ENCODE measurements around the gene GPC5. TPM values are rescaled to one million over a fixed set of nuclear protein-coding genes. Genes with fewer than 3 reads are reported as not detected.

Gene GPC5
- total and polyA plus RNA-seq, 2 donors (not counting 3 experiments of a cell fraction or from before 2014, with no cell fraction given), result 0.59 to 0.97 TPM

- no peaks in the 10 kb centered on the region for H3K9me1 ChIP-seq (replicated peaks; ENCODE audit: control insufficient read depth, extremely low read depth, insufficient read depth, low read length)
- BruUV-seq (replicated peaks), result no TSS peak
- intact Hi-C loops (cut with micrococcal nuclease) (no loop called here), dilution Hi-C loops (cut with MboI; ENCODE audit: extremely low pct_ligation_motif_present, low sequenced_read_pairs) (no loop called here)
- H3K4me3 ChIP-seq (replicated peaks in 1 of 3; ENCODE audit: insufficient read depth in 1 of 3, low read depth in 1 of 3, low read length in 3 of 3), result no peak overlapping the region
- H4K20me1 ChIP-seq (replicated peaks; ENCODE audit: control insufficient read depth, extremely low read depth, insufficient read depth, low read length), result no peaks in the 10 kb centered on the region
- no peaks in the 10 kb centered on the region for H3K79me2 ChIP-seq (ENCODE audit: control insufficient read depth, insufficient read depth, low read length)
- H3K4me2 ChIP-seq (ENCODE audit: insufficient read depth, low read length), result no peak overlapping the region
- no peaks in the 10 kb centered on the region for H3K4me1 ChIP-seq (ENCODE audit: control insufficient read depth, extremely low read depth, insufficient read depth, low read length)
- no peaks in the 10 kb centered on the region for H3K9me3 ChIP-seq (replicated peaks; ENCODE audit: control insufficient read depth, insufficient read depth, low read length)
- no peak overlapping the region for H3K27ac ChIP-seq (ENCODE audit: insufficient read depth, low read depth, low read length)
- H2AFZ ChIP-seq (ENCODE audit: low read depth, low read length), result no peak overlapping the region
- CTCF ChIA-PET, result no interaction called here
- DNase-seq (ENCODE audit: low read depth, low spot score) (no peak), FAIRE-seq (no peak)
- H3K27me3 ChIP-seq (ENCODE audit: control insufficient read depth in 2 of 2, insufficient read depth in 2 of 2, low read length in 2 of 2), result no peaks in the 10 kb centered on the region
- no peak for TF ChIP-seq MAX (IDR thresholded peaks at IDR 0.05; ENCODE audit: insufficient read depth, insufficient read length)
- TF ChIP-seq CTCF (IDR thresholded peaks at IDR 0.05; ENCODE audit: extremely low read depth in 1 of 2, insufficient read depth in 1 of 2, low read depth in 1 of 2, low read length in 2 of 2), result no peak
- TF ChIP-seq POLR2A (IDR thresholded peaks at IDR 0.05; ENCODE audit: low read depth, low read length), result no peak
- no peak for TF ChIP-seq EZH2 (IDR thresholded peaks at IDR 0.05; ENCODE audit: borderline replicate concordance, low read depth, low read length, severe bottlenecking)
- TF ChIP-seq POLR2AphosphoS5 (IDR thresholded peaks at IDR 0.05; ENCODE audit: insufficient read depth, low read depth, low read length), result no peak
- no peak for TF ChIP-seq JUN (IDR thresholded peaks at IDR 0.05; ENCODE audit: borderline replicate concordance, insufficient read depth, insufficient read length, low read depth)
- TF ChIP-seq GATA2 (IDR thresholded peaks at IDR 0.05; ENCODE audit: insufficient read depth, insufficient read length, low read depth, low read length), result no peak
- no peak for TF ChIP-seq FOS (IDR thresholded peaks at IDR 0.05; ENCODE audit: borderline replicate concordance, insufficient read depth, low read length)
- no peak for TF ChIP-seq MYC (IDR thresholded peaks at IDR 0.05; ENCODE audit: low read depth, low read length)
- H3K9ac ChIP-seq (replicated peaks; ENCODE audit: extremely low read depth, insufficient read depth, low read length), result no peak overlapping the region
- POLR2A ChIA-PET, result no interaction called here
- H3K36me3 ChIP-seq (ENCODE audit: control insufficient read depth in 2 of 2, extremely low read depth in 1 of 2, insufficient read depth in 2 of 2, low read length in 2 of 2), result no peaks in the 10 kb centered on the region
These were observed 84.0 kb downstream of the GPC5 start for GRCh38 chr13:91482427-91482826.

Measured in endothelial cell of umbilical vein (primary cell).